HCT116 (cell line): ENCODE measurements around the gene ATG9A. TPM values are rescaled to one million over a fixed set of nuclear protein-coding genes. Genes with fewer than 3 reads are reported as not detected.

Experiments used
- ATAC-seq: fragments of 200-7000 bp; cut with Tn5 transposase; 2 replicates; pipeline ENCODE4 v1.9.1; 2020; ENCODE audit warnings: mild to moderate bottlenecking, moderate library complexity
- BruUV-seq: library from RNA; stranded (reverse); fragments of 400-500 nt; replicated peaks from 2 replicates; lab custom pipeline; 2021; lab: Mats Ljungman, UMichigan
- CTCF ChIA-PET: fragments of 300-600 bp; sonication (Branson Sonifier 250); formaldehyde crosslinking; loops from one replicate; lab custom pipeline; 2021; ENCODE audit warnings: antibody characterized with exemption; lab: Charles Lee
- POLR2A ChIA-PET: fragments of 300-600, 350-600 bp; sonication (Branson Sonifier 250); formaldehyde crosslinking; loops from one replicate; lab custom pipeline; 2021; ENCODE audit warnings: antibody characterized with exemption; lab: Charles Lee
- RAD21 ChIA-PET, 2 experiments: fragments of 300-600 bp; sonication (Branson Sonifier 250); formaldehyde crosslinking; loops; one replicate each; lab custom pipeline; 2023; ENCODE audit warnings: low total read pairs in 2 of 2; ENCODE audit not compliant: uncharacterized antibody in 2 of 2, unreplicated experiment in 2 of 2, low non-redundant PET in 1 of 2; lab: Charles Lee
- DNase-seq: peaks from one replicate; pipeline ENCODE4 v3.0.0-alpha.2; 2010; ENCODE audit warnings: low read depth, low spot score
- H2AFZ ChIP-seq: fragments of 200-600 bp; shearing (Covaris generic), sonication (generic); 2 replicates; pipeline ENCODE4 v1.6.1; 2017; ENCODE audit warnings: low read depth, mixed run types, mixed read lengths, antibody characterized with exemption, low read length; ENCODE audit not compliant: poor library complexity, severe bottlenecking
- H3K27ac ChIP-seq: 2 replicates; pipeline ENCODE4 v1.5.1; 2012; ENCODE audit warnings: low read depth, low read length
- H3K27me3 ChIP-seq: fragments of 200-600 bp; sonication (generic); 2 replicates; pipeline ENCODE4 v1.6.1; 2016; ENCODE audit warnings: mixed run types, low read length, mixed read lengths; ENCODE audit not compliant: insufficient read depth
- H3K36me3 ChIP-seq, 2 experiments: fragments of 200-500 bp in 1 of 2; fragments of 200-600 bp in 1 of 2; sonication (Bioruptor generic) in 1 of 2; sonication (generic) in 1 of 2; 2 replicates each; pipeline versions ENCODE4 v1.5.1 to v1.6.1; 2014 to 2016; ENCODE audit warnings: low read length in 2 of 2, inconsistent platforms in 1 of 2, mixed read lengths in 1 of 2, mixed run types in 1 of 2; ENCODE audit not compliant: insufficient read depth in 2 of 2, control insufficient read depth in 1 of 2
- H3K4me1 ChIP-seq, 2 experiments: fragments of 200-600 bp in 1 of 2; sonication (generic) in 1 of 2; 2 replicates each; pipeline versions ENCODE4 v1.5.1 to v1.6.1; 2012 to 2017; ENCODE audit warnings: low read length in 2 of 2, inconsistent platforms in 1 of 2, mild to moderate bottlenecking in 1 of 2, mixed read lengths in 1 of 2, mixed run types in 1 of 2, moderate library complexity in 1 of 2; ENCODE audit not compliant: insufficient read depth in 2 of 2, control insufficient read depth in 1 of 2
- H3K4me2 ChIP-seq: fragments of 200-600 bp; sonication (generic); 2 replicates; pipeline ENCODE4 v1.6.1; 2017; ENCODE audit warnings: mixed run types, low read length, mixed read lengths
- H3K4me3 ChIP-seq, 2 experiments: fragments of 200-600 bp in 1 of 2; sonication (generic) in 1 of 2; replicated peaks in 1 of 2; 2 replicates each; pipeline ENCODE4 v1.5.1; 2011 to 2016; ENCODE audit warnings: low read length in 2 of 2, control low read depth in 1 of 2, low read depth in 1 of 2, mild to moderate bottlenecking in 1 of 2, mixed read lengths in 1 of 2, mixed run types in 1 of 2
- H3K79me2 ChIP-seq: fragments of 200-600 bp; sonication (generic); 2 replicates; pipeline ENCODE4 v1.6.1; 2017; ENCODE audit warnings: mild to moderate bottlenecking, mixed run types, low read length, moderate library complexity, mixed read lengths; ENCODE audit not compliant: insufficient read depth
- H3K9ac ChIP-seq: fragments of 200-600 bp; sonication (generic); 2 replicates; pipeline ENCODE4 v1.6.1; 2016; ENCODE audit warnings: low read length, mixed read lengths
- H3K9me2 ChIP-seq: fragments of 200-600 bp; sonication (generic), shearing (Covaris generic); 2 replicates; pipeline ENCODE4 v1.6.1; 2017; ENCODE audit warnings: mixed run types, mild to moderate bottlenecking, moderate library complexity; ENCODE audit not compliant: insufficient read depth
- H3K9me3 ChIP-seq, 2 experiments: fragments of 200-500 bp in 1 of 2; fragments of 200-600 bp in 1 of 2; sonication (Bioruptor generic) in 1 of 2; sonication (generic) in 1 of 2; 2 replicates each; pipeline ENCODE4 v1.6.1; 2014 to 2017; ENCODE audit warnings: low read length in 2 of 2, mixed read lengths in 2 of 2, inconsistent platforms in 1 of 2, low read depth in 1 of 2, mild to moderate bottlenecking in 1 of 2, mixed run types in 1 of 2, moderate library complexity in 1 of 2; ENCODE audit not compliant: control insufficient read depth in 1 of 2, insufficient read depth in 1 of 2
- H4K20me1 ChIP-seq: fragments of 200-600 bp; sonication (generic), shearing (Covaris generic); 2 replicates; pipeline ENCODE4 v1.6.1; 2017; ENCODE audit warnings: mixed run types, mild to moderate bottlenecking, moderate library complexity; ENCODE audit not compliant: insufficient read depth
- RAD21 ChIP-seq: IDR thresholded peaks from 2 replicates; pipeline ENCODE4 v1.6.1; 2012; ENCODE audit warnings: low read depth, mild to moderate bottlenecking
- REST ChIP-seq: IDR thresholded peaks from 2 replicates; pipeline ENCODE4 v1.6.1; 2012; ENCODE audit warnings: low read depth
- ZBTB33 ChIP-seq: IDR thresholded peaks from 2 replicates; pipeline ENCODE4 v1.6.1; 2011; ENCODE audit warnings: mild to moderate bottlenecking, low read length, moderate library complexity; ENCODE audit not compliant: insufficient replicate concordance; ENCODE audit errors: extremely low read depth
- intact Hi-C: fragments of 100-400 bp; cut with micrococcal nuclease; formaldehyde crosslinking; loops from 2 replicates; pipeline ENCODE4 v1.10.0; 2022
- total RNA-seq: library from RNA; stranded (reverse); gene quantifications from one replicate; pipeline ENCODE4 v1.2.1, GENCODE V29; 2021; ENCODE audit not compliant: unreplicated experiment

The ATG9A gene
- total RNA-seq, 1 experiment from 2014 or later = 51.8 TPM

- H3K27me3 ChIP-seq = peaks cover 6% of the 10 kb centered on the region; the same call in 1 of the 2 replicates
- BruUV-seq = no TSS peak
- no peak for TF ChIP-seq REST
- no peak for TF ChIP-seq RAD21
- no peak for TF ChIP-seq ZBTB33
- no peaks in the 10 kb centered on the region for H3K9me2 ChIP-seq
- POLR2A ChIA-PET = interaction anchor here (1.7 kb wide), 1 partner anchor 10 kb away, joined by 5 read pairs; the partner anchor contains the start of gene DNAJB2
- intact Hi-C loops = no loop called here
- H3K4me1 ChIP-seq = peaks cover 19 to 22% of the 10 kb centered on the region in 2 experiments
- no peak overlapping the region for H3K9ac ChIP-seq
- no peak overlapping the region for H3K4me2 ChIP-seq
- H3K27ac ChIP-seq = no peak overlapping the region
- DNase-seq = no peak
- H3K36me3 ChIP-seq = no peaks in the 10 kb centered on the region
- H3K79me2 ChIP-seq = no peaks in the 10 kb centered on the region
- no peak for ATAC-seq
- H4K20me1 ChIP-seq = no peaks in the 10 kb centered on the region
- no peak overlapping the region for H2AFZ ChIP-seq
- CTCF ChIA-PET = interaction anchor here (0.9 kb wide), 1 partner anchor 98 kb away, joined by 3 read pairs; no protein-coding TSS in a partner anchor
- RAD21 ChIA-PET = no interaction called here
- H3K4me3 ChIP-seq = no peak overlapping the region
- H3K9me3 ChIP-seq = no peaks in the 10 kb centered on the region
Observed at GRCh38 chr2:219269362-219270054, 40.1 kb upstream of the ATG9A start.
